Keratinocyte (primary cell): ENCODE measurements around the gene PRKCE.

Source experiments
- CTCF ChIP-seq, 3 experiments: IDR thresholded peaks in 1 of 3; conservative IDR thresholded peaks in 1 of 3; optimal IDR thresholded peaks in 1 of 3; 2 replicates in 2 of 3; 3 replicates in 1 of 3; pipeline versions ENCODE3 to v1.5.1; 2011; ENCODE audit warnings: low read length in 3 of 3, mild to moderate bottlenecking in 3 of 3, moderate library complexity in 2 of 3, control low read depth in 1 of 3, inconsistent platforms in 1 of 3; ENCODE audit not compliant: insufficient read depth in 2 of 3; ENCODE audit errors: extremely low read depth in 1 of 3
- EZH2 ChIP-seq: IDR thresholded peaks from one replicate; pipeline ENCODE4 v1.6.1; 2012; ENCODE audit warnings: inconsistent platforms, mild to moderate bottlenecking, low read length, moderate library complexity

DNA sequence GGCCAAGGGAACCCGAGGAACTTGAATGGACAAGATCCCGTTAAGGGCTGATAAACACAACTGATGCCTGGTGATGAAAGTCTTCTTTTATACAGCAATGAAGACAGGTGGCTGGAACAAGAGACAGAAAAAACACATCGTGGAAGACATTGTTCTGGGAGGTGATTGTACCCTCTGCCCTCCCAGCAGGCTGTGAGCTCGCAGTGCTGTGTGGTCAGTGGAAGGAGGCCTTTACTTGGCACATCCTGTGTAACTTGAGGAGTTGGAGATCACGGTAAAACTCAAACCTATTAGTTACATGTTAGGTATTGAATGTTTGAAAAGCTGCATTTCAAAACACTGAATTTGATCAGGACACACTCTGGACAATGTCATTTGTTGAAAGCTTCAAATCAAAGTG, 395.8 kb downstream of the PRKCE start:
- no peak for TF ChIP-seq CTCF (optimal IDR thresholded peaks at IDR 0.05 in 1 of 3, IDR thresholded peaks at IDR 0.05 in 1 of 3, conservative IDR thresholded peaks at IDR 0.05 in 1 of 3; ENCODE audit: extremely low read depth in 1 of 3, insufficient read depth in 2 of 3, low read length in 3 of 3)
- TF ChIP-seq EZH2 = no peak
